Stimulated activated naive CD8-positive, alpha-beta T cell treated with anti-CD3 and anti-CD28 coated beads, Interleukin-15, amount 100 ng/mL, for 72 hours (primary cell): ENCODE measurements around the gene LYSMD2.

Experiments used
- ATAC-seq: fragments of 150-1000 bp; cut with Tn5 transposase; 2 replicates; pipeline ENCODE4 v1.10.0; 2021; ENCODE audit warnings: mild to moderate bottlenecking, moderate library complexity
- DNase-seq, 2 donors: peaks; one replicate each; pipeline ENCODE4 v3.0.0; 2021 to 2022
- H3K27ac Mint-ChIP-seq, 2 donors: one replicate each; pipeline ENCODE4 v1.8.0; 2022; ENCODE audit warnings: mild to moderate bottlenecking in 2 of 2, mixed read lengths in 2 of 2, moderate library complexity in 2 of 2
- H3K27me3 Mint-ChIP-seq: one replicate; pipeline ENCODE4 v1.8.0; 2022; ENCODE audit warnings: mixed read lengths
- H3K4me1 Mint-ChIP-seq: one replicate; pipeline ENCODE4 v1.8.0; 2022; ENCODE audit warnings: mild to moderate bottlenecking, mixed read lengths
- H3K4me3 Mint-ChIP-seq, 2 donors: one replicate each; pipeline ENCODE4 v1.8.0; 2022; ENCODE audit warnings: mild to moderate bottlenecking in 2 of 2, mixed read lengths in 2 of 2, moderate library complexity in 1 of 2
- H3K9me3 Mint-ChIP-seq, 2 donors: one replicate each; pipeline ENCODE4 v1.8.0; 2022; ENCODE audit warnings: mixed read lengths in 2 of 2

LYSMD2 gene

DNA sequence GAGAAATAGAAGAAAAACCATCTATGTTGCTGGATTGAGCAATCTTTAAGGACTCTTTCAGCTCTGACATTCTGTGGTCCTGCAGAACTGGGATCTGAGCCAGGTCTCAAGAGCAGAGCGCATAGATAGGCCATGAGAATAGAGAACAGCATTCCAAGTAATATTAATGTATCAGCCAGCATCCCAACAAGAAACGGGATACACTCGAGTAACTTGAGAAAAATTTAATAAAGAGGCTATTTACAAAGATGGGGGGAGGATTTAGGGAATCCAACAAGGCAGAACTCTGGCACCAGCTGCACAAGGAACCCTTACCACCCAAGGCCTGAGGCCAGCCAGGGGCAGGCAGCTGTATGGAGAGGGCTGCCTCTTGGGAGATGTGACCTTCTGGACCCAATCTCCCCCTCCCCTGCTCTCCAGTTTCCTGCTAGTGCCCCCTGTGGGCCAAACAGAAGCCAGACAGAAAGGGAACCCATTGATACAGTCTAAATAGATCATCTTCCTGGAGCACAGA lies 22.2 kb upstream of the LYSMD2 start:
- Mint-ChIP-seq H3K4me3 (no peak overlapping the region), H3K27ac (no peak overlapping the region), H3K9me3 (no peaks in the 10 kb centered on the region), H3K27me3 (no peaks in the 10 kb centered on the region), H3K4me1 (peaks cover 11% of the 10 kb centered on the region)
- ATAC-seq (peak; percentile 35), DNase-seq (no peak)

GRCh38 chr15:51758645-51759044 lies 21.2 kb upstream of the LYSMD2 start:
- no peaks in the 10 kb centered on the region for H3K27me3 Mint-ChIP-seq
- ATAC-seq (no peak), DNase-seq (no peak)
- peaks cover 17% of the 10 kb centered on the region for H3K4me1 Mint-ChIP-seq
- H3K9me3 Mint-ChIP-seq = no peaks in the 10 kb centered on the region
- no peak overlapping the region for H3K27ac Mint-ChIP-seq
- no peak overlapping the region for H3K4me3 Mint-ChIP-seq

DNA sequence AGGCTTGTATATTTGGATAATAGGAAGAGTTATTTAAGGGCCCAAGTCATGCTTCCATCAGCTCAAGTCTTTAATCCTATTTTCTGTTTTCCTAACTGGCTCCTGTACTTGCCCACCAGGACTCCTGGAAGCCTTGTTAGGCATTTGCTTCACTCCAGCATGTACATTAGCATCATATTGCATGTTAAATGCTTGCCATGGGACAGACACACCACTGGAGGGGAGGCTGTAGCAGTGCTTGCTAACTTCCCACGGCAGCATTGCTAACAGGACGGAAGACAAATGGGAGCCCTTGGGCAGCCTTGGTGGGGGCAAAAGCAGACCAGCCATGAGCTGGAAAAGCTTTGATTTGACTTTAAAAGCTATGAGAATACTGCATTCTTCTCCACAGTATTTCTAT lies 20.0 kb upstream of the LYSMD2 start:
- Mint-ChIP-seq H3K4me1 (peaks cover 29% of the 10 kb centered on the region), H3K27me3 (peaks cover 9% of the 10 kb centered on the region), H3K27ac (no peak overlapping the region), H3K9me3 (no peaks in the 10 kb centered on the region), H3K4me3 (no peak overlapping the region)
- ATAC-seq (no peak), DNase-seq (no peak)

- no peak for ATAC-seq
- Mint-ChIP-seq H3K4me1 (peaks cover 35% of the 10 kb centered on the region), H3K27me3 (peaks cover 10% of the 10 kb centered on the region), H3K27ac (no peak overlapping the region), H3K4me3 (no peak overlapping the region), H3K9me3 (no peaks in the 10 kb centered on the region)
- DNase-seq = no peak
Measured at GRCh38 chr15:51756482-51756881, 19.0 kb upstream of the LYSMD2 start.

GRCh38 chr15:51755790-51756189 lies 18.3 kb upstream of the LYSMD2 start:
- DNase-seq = no peak
- no peak for ATAC-seq
- H3K9me3 Mint-ChIP-seq = no peaks in the 10 kb centered on the region
- no peak overlapping the region for H3K27ac Mint-ChIP-seq
- H3K27me3 Mint-ChIP-seq = peaks cover 16% of the 10 kb centered on the region
- H3K4me3 Mint-ChIP-seq = no peak overlapping the region
- H3K4me1 Mint-ChIP-seq = peaks cover 40% of the 10 kb centered on the region

DNA sequence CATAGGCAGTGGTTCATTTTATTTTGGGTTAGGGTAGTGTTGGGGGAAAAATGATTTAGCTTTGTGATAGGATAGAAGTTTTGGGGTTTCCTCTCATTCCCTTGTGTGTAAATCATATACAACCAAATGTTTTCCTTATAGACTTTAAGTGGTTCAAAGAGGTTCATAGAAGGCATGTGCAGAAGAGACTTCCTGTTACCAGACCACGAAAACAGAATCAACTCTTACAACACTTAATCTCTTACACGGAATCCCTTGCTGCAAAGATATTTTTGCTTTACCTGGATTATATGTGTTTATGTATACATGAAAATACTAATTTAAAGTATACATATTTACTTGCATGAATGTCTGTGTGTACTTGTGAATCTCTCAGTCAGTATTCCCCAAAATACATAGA lies 16.8 kb upstream of the LYSMD2 start:
- Mint-ChIP-seq H3K27me3 (peaks cover 27% of the 10 kb centered on the region), H3K4me1 (peaks cover 41% of the 10 kb centered on the region), H3K9me3 (no peaks in the 10 kb centered on the region), H3K4me3 (no peak overlapping the region), H3K27ac (no peak overlapping the region)
- no peak for ATAC-seq
- no peak for DNase-seq

DNA sequence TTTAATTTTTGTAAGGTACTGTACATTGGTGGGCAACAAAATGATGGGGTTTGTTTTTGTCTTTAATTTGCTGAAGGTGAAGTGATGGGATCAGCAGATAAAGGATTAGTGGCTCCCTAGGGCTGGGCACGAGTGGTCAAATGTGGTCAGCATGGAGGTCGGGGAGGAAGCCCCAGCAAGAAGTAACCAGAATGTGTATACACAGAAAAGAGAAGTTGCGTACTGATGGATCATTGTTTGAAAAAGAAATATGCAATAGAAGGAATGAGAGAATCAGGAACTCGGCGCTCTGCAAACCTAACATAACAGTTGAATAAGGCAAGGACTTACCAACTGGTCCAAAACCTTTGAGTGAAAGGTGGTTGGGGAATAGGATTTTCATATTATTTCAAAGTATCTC lies 15.4 kb upstream of the LYSMD2 start:
- H3K4me3 Mint-ChIP-seq = peak overlapping the region in 1 of 2 donors; percentile 48
- H3K9me3 Mint-ChIP-seq = no peaks in the 10 kb centered on the region
- no peak overlapping the region for H3K27ac Mint-ChIP-seq
- peaks cover 27% of the 10 kb centered on the region for H3K27me3 Mint-ChIP-seq
- H3K4me1 Mint-ChIP-seq = peaks cover 41% of the 10 kb centered on the region
- DNase-seq (no peak), ATAC-seq (no peak)

- peak; percentile 69 for ATAC-seq
- H3K4me3 Mint-ChIP-seq = peak overlapping the region; percentile 87
- H3K9me3 Mint-ChIP-seq = no peaks in the 10 kb centered on the region
- no peak overlapping the region for H3K27ac Mint-ChIP-seq
- peak in 1 of 2 donors; percentile 18 for DNase-seq
- H3K27me3 Mint-ChIP-seq = peaks cover 27% of the 10 kb centered on the region
- peaks cover 41% of the 10 kb centered on the region for H3K4me1 Mint-ChIP-seq
Measured at GRCh38 chr15:51751697-51752683, 14.5 kb upstream of the LYSMD2 start.

- Mint-ChIP-seq H3K27me3 (peaks cover 27% of the 10 kb centered on the region), H3K4me1 (peaks cover 41% of the 10 kb centered on the region), H3K4me3 (peak within 1 kb of the TSS; percentile 87), H3K27ac (peak within 1 kb of the TSS in 1 of 2 donors; percentile 0), H3K9me3 (no peaks in the 10 kb centered on the region)
- DNase-seq (peak; percentile 33 to 54), ATAC-seq (peak; percentile 86)
Measured at GRCh38 chr15:51750792-51751696, 13.6 kb upstream of the LYSMD2 start, which contains the start of gene TMOD2. TSS of gene TMOD2 (plus strand) at chr15:51751597. CDS start at chr15:51766442, 14,845 bp downstream.

DNA sequence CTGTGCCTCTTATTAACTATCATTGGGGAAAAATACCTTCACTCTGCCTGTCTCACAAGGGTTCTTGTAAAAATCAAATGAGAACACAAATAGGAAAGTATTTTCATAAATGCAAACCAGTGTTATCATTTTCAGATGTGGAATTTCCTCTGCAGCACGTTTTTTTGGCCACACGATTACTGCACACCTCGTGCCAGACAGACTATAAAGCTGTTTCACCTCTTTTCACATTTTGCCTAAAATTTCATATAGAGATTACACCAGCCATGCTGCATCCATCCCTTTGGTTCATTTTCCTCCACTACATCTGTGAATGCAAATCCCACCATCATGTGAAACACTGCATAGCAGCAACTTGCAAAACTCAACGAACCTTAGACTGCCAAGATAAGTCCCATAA lies 12.7 kb upstream of the LYSMD2 start:
- no peak overlapping the region for H3K4me3 Mint-ChIP-seq
- H3K27me3 Mint-ChIP-seq = peaks cover 27% of the 10 kb centered on the region
- ATAC-seq = no peak
- no peak overlapping the region for H3K27ac Mint-ChIP-seq
- DNase-seq = no peak
- H3K9me3 Mint-ChIP-seq = no peaks in the 10 kb centered on the region
- H3K4me1 Mint-ChIP-seq = peaks cover 33% of the 10 kb centered on the region

DNA sequence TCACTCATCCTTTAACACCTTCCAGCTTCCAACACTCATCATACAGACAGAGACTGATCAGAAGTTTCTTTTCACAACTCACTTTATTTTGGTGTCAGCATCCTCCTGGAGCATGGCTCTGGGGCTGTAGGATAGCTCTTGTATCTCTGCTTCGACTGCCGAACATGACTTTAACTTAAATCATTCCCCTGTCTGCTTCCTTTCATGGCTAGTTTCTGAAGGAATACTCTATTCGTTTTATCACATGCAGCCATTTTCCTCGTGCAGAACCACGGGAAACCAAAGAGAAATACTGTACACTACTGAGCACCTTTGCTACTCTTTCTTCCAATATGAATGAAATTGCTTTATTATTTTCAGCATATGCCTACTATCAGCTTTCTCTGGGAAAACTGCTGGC lies 11.9 kb upstream of the LYSMD2 start:
- Mint-ChIP-seq H3K27me3 (peaks cover 27% of the 10 kb centered on the region), H3K9me3 (no peaks in the 10 kb centered on the region), H3K27ac (no peak overlapping the region), H3K4me3 (no peak overlapping the region), H3K4me1 (peaks cover 30% of the 10 kb centered on the region)
- DNase-seq = no peak
- ATAC-seq = no peak

DNA sequence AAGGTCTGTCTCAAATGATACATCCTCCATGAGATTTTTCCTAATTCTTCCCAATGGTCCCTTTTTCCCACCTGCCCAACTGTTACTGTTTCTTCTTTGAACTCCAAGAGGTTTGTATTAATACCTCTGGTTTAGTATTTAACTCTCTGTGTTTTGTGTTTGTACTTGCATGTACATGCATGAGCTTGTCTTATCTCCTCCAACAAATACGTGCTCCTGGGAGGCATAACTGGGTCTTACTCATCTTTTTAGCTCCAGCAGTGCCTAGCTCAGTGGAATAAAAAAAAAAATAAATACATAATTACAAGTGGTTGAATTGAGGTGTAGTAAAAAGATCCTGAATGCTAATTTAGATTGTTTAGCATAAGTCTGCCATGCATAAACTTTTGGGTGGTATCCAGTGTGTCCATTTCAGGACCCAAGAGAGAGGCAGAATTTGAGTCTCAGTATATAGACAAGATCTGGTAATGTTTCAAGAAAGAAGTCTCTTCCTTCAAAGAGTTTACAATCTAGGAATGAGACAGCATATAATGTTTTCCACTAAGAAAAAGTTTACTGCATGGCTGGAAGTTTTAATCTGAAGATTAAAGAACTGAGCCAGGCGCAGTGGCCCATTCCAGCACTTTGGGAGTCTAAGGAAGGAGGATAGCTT lies 1.7 kb upstream of the LYSMD2 start:
- H3K27me3 Mint-ChIP-seq = no peaks in the 10 kb centered on the region
- H3K4me1 Mint-ChIP-seq = peaks cover 40% of the 10 kb centered on the region
- H3K4me3 Mint-ChIP-seq = no peak overlapping the region
- H3K27ac Mint-ChIP-seq = no peak overlapping the region
- H3K9me3 Mint-ChIP-seq = no peaks in the 10 kb centered on the region
- no peak for ATAC-seq
- no peak for DNase-seq

DNA sequence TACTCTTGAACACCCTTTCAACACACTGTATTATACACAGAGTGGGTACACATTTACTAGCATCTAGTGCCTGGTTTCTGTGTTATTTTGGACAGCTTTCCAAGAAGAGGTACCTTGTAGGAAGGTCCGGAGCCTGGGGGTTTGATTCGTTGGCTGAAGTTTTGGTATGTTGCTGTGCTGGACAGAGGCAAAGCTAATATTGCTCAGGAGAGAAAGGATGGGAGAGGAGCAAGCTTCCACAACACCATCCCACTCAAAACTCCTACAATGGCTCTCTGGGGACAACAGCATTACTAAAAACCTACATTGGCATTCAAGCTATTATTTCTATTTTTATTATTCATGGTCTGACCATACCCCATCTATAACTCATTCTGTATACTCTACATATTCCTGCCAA lies 1.1 kb upstream of the LYSMD2 start:
- Mint-ChIP-seq H3K27ac (peak overlapping the region in 1 of 2 donors; percentile 23), H3K4me3 (peak overlapping the region; percentile 20 to 62), H3K9me3 (no peaks in the 10 kb centered on the region), H3K4me1 (peaks cover 47% of the 10 kb centered on the region), H3K27me3 (no peaks in the 10 kb centered on the region)
- no peak for ATAC-seq
- DNase-seq = no peak

GRCh38 chr15:51736751-51737521 lies 519 bp downstream of the LYSMD2 start:
- H3K9me3 Mint-ChIP-seq = no peaks in the 10 kb centered on the region
- H3K4me3 Mint-ChIP-seq = peak overlapping the region; percentile 82 to 85
- ATAC-seq = peak; percentile 71
- H3K27ac Mint-ChIP-seq = peak overlapping the region; percentile 81 to 89
- peaks cover 63% of the 10 kb centered on the region for H3K4me1 Mint-ChIP-seq
- no peaks in the 10 kb centered on the region for H3K27me3 Mint-ChIP-seq
- DNase-seq = peak; percentile 66 to 74
